Activated naive CD4-positive, alpha-beta T cell treated with anti-CD3 and anti-CD28 coated beads, Interleukin-2, amount 50 U/mL, for 24 hours (primary cell): ENCODE data around the gene RPH3AL.
A peak's percentile ranks its signal among the peaks of the same experiment; 100 is the strongest.
"Not testable (repeated sequence)": the region's sequence is repeated elsewhere in the genome, so short reads cannot be mapped to it uniquely, and the experiment has no call there.

Experiments
- H3K27ac Mint-ChIP-seq: one replicate; pipeline ENCODE4 v1.8.0; 2021; ENCODE audit warnings: mild to moderate bottlenecking, mixed read lengths
- H3K27me3 Mint-ChIP-seq: one replicate; pipeline ENCODE4 v1.8.0; 2021; ENCODE audit warnings: mixed read lengths
- H3K36me3 Mint-ChIP-seq: one replicate; pipeline ENCODE4 v1.8.0; 2021; ENCODE audit warnings: mixed read lengths
- H3K4me1 Mint-ChIP-seq: one replicate; pipeline ENCODE4 v1.8.0; 2021; ENCODE audit warnings: mixed read lengths
- H3K4me3 Mint-ChIP-seq: one replicate; pipeline ENCODE4 v1.8.0; 2021; ENCODE audit warnings: mild to moderate bottlenecking, mixed read lengths
- H3K9me3 Mint-ChIP-seq: one replicate; pipeline ENCODE4 v1.8.0; 2021; ENCODE audit warnings: mixed read lengths

The RPH3AL gene

DNA sequence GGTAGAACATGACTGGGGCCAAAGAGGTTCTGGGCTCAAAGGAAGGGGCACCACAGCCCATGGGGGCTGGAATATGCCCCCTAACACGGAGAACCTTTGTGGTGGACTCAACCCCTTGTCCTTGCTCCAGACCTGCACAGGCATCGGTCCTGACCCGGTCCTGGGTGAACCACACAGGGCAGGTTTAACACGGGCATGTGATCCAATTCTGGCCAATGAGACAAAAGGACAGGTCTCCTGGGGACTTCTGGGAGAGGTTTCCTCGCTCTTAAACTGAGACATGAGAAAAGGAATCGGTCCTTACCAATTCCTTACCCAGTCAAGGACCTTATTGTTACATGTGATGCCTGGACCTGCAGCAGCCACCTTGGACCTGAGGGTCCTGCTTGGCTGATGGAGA, 174.8 kb downstream of the RPH3AL start:
- peaks cover 5% of the 10 kb centered on the region for H3K4me1 Mint-ChIP-seq
- H3K27ac Mint-ChIP-seq = no peak overlapping the region
- no peaks in the 10 kb centered on the region for H3K36me3 Mint-ChIP-seq
- H3K9me3 Mint-ChIP-seq = no peaks in the 10 kb centered on the region
- no peak overlapping the region for H3K4me3 Mint-ChIP-seq
- H3K27me3 Mint-ChIP-seq = peaks cover 13% of the 10 kb centered on the region

DNA sequence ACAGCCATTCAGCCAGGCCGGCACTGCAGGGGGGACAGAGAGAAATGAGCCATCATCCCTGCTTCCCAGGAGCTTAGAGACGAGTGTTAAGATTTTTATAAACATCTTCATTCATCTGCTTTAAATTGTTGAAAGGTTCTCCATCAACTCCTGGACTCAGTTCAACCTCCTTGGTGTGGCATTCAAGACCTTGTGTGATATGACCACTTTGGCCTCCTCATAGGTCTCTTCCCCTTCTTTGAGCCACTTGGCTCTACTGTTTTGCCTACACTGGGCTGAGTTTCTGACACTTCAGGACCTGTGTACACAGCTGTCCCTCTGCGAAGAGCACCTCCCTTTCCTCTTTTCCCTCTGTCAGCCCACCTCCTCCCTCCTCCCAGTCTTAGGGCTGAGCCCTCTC, 175.5 kb downstream of the RPH3AL start:
- H3K27ac Mint-ChIP-seq = no peak overlapping the region
- no peaks in the 10 kb centered on the region for H3K36me3 Mint-ChIP-seq
- peaks cover 4% of the 10 kb centered on the region for H3K4me1 Mint-ChIP-seq
- H3K4me3 Mint-ChIP-seq = no peak overlapping the region
- H3K9me3 Mint-ChIP-seq = no peaks in the 10 kb centered on the region
- H3K27me3 Mint-ChIP-seq = peaks cover 11% of the 10 kb centered on the region

DNA sequence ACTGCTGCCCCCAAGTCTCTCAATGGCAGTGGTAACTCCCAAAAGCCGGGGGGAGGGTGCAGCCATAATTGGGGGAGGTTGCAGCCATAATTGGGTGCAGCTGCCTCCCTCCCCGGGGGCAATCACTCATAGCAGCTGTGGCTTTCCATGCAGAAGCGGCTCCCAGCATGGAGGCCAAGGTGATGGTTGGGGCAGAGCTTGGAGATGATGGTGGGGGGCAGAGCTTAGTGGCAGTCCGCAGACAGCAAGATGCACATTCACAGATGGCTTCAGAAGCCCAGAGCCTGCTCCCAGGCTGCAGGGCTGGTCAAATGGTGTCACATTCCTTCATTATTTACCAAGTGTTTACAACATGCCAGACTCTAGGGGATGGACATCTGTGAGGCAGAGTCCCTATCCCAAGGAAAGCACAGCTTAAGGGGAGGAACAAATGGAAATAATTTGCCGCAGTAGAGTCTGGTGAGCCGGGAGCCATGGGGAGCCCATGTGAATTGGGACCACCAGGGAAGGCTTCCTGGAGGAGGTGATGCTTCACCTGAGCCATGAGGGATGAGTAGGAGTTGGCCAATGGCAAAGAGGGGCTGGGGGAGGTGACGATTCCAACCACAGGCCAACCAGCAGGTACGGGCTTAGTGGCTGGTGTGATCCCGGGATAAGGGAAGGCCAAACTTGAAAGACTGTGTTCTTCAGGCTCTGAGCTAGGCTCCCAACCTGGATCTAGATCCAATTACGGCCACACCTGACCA, 179.3 kb downstream of the RPH3AL start:
- Mint-ChIP-seq H3K27ac (no peak overlapping the region), H3K27me3 (peaks cover 4% of the 10 kb centered on the region), H3K4me3 (no peak overlapping the region), H3K9me3 (no peaks in the 10 kb centered on the region), H3K4me1 (no peaks in the 10 kb centered on the region), H3K36me3 (no peaks in the 10 kb centered on the region)

DNA sequence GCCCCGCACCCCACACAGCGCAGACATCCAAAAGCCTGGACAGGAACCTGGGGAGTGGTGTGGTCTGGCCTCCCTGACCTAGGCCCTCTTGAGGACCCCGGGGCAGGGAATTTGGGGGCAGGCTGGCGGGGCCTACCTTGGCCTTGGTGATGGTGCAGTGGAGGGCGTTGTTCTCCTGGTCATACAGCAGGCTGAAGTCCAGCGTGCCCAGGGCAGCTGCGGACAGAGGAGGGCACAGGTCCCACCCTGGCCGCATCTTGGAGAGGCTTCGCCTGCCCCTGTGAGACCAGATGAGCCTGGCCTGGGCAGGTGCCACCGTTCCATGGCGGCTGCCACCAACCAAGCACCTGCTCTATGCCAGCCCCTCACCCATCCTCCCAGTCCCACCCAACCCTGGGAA, 180.2 kb downstream of the RPH3AL start:
- Mint-ChIP-seq H3K4me1 (no peaks in the 10 kb centered on the region), H3K9me3 (no peaks in the 10 kb centered on the region), H3K27me3 (peaks cover 3% of the 10 kb centered on the region)

DNA sequence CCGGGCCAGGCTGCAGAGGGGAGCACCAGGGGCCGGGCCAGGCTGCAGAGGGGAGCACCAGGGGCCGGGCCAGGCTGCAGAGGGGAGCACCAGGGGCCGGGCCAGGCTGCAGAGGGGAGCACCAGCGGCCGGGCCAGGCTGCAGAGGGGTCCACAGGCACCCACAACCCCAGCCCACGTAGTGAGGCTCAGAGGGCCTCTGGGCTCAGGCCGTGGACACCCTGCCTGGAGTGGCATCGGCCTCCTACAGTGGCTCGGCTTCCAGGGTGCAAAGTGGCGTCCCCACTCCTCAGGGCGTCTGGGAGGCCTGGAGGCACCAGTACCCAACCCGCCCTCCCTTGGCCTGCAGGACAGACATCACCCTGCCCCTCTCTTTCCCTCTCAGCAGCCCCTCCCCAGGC, 180.7 kb downstream of the RPH3AL start:
- H3K4me3 Mint-ChIP-seq = no peak overlapping the region
- H3K27me3 Mint-ChIP-seq = no peaks in the 10 kb centered on the region
- no peaks in the 10 kb centered on the region for H3K9me3 Mint-ChIP-seq
- H3K36me3 Mint-ChIP-seq = no peaks in the 10 kb centered on the region
- H3K4me1 Mint-ChIP-seq = no peaks in the 10 kb centered on the region
- no peak overlapping the region for H3K27ac Mint-ChIP-seq

More for the DNA sequence above, 180.2 kb downstream of the RPH3AL start:
- H3K27ac Mint-ChIP-seq = no peak overlapping the region
- no peak overlapping the region for H3K4me3 Mint-ChIP-seq
- H3K36me3 Mint-ChIP-seq = no peaks in the 10 kb centered on the region

DNA sequence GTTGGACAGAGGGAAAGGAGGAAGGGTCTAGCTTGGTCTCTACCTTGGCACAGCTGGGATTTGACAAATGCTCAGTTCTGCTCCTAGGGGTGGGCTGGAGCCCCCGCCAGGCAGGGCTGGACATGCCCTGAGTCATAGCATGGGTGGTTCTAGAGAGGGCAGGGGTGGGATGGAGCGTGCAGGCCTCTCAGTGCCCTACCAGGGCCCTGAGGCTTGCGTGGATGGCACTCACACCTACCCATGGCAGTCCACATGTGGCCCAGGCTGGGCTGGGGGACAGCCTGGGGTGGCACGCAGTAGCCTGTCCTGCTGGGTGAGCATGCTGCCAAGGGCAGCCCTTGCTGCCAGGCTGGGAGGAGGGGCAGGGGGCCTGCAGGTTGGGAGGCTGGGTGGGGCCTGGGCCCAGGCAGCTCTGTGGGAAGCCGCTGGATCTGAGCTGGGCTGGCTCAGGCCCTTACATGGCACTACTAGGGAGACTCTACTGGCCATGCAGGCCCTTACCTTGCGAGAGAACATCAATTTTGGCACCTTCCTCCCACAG, 182.4 kb downstream of the RPH3AL start:
- Mint-ChIP-seq H3K27me3 (no peaks in the 10 kb centered on the region), H3K4me3 (no peak overlapping the region), H3K27ac (no peak overlapping the region), H3K4me1 (no peaks in the 10 kb centered on the region), H3K36me3 (no peaks in the 10 kb centered on the region), H3K9me3 (no peaks in the 10 kb centered on the region)

DNA sequence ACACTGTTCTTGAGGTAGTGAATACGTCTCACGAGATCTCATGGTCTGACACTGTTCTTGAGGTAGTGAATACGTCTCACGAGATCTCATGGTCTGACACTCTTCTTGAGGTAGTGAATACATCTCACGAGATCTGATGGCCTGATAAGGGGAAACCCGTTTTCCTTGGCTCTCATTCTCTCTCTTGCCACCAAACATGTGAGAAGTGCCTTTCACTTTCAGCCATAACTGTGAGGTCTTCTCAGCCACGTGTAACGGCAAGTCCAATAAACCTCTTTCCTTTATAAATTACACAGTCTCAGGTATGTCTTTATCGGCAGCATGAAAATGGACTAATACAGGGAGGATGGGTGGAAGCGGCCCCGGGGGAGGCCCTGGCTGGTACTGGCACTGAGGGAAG, 184.0 kb downstream of the RPH3AL start:
- H3K4me3 Mint-ChIP-seq, H3K36me3 Mint-ChIP-seq, H3K9me3 Mint-ChIP-seq, H3K4me1 Mint-ChIP-seq, H3K27me3 Mint-ChIP-seq, H3K27ac Mint-ChIP-seq: not testable (repeated sequence)

DNA sequence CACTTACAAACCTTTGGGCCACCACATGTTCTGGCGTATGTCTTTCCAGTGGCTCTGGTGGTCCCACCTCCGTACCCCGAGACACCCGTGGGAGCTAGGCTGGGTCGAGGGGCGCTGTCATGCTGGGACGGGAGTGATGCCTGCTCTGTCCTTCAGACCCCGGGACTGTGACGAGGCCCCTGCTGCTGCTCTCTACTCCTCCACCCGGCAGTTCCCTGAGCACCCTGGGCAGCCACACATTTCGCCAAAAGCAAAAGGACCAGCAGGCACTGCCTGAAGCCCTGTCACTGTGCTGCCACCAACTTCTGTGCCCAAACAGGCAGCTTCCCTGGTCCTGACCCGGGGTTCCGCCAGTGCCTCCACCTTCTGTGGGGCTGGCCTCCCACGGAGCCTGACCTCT, 186.7 kb downstream of the RPH3AL start:
- Mint-ChIP-seq H3K27me3 (peaks cover 1% of the 10 kb centered on the region), H3K9me3 (no peaks in the 10 kb centered on the region), H3K27ac (no peak overlapping the region), H3K4me3 (no peak overlapping the region), H3K4me1 (no peaks in the 10 kb centered on the region), H3K36me3 (no peaks in the 10 kb centered on the region)

DNA sequence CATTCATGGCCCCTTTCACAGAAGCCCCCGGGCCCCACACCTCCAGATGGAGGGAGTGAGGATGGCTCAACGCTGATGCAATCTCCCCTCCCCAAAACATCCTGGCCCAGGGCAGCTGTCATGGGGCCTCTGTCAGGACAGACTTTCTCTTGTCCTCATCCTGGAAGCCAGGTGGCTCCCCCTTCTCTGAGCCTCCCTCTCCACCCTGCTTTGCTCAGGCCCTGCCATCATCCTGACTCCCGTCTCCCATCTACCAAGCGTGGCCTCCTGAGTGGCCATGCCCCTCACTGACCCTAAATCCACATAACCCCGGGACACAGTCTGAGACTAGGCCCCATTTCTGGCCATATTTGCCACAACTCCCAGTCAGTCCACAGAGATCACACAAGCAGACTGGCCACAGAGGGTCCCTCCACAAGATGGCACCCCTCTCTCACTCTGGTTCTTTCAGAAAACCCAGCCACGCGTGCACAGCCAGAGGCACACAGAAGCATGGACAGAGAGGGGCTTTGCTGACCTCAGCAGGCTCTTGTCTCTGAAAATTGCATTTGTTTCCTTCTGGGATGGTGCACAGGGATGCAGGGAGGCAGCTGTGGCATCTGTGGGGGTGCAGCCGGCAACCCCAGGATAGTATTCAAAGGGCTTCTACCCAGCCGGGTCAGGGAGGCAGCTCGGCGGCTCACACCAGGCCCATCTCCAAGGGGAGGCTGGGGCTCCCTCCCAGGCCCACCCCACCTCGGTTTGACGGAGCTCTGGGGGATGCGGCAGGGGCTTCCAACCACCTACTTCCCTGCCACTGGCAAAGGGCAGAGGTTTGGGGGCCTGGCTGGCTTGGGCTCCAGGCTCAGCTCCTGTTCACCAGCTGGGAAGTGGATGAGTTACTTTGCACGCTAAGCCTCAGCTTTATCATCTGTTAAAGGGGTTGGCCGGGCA, 188.0 kb downstream of the RPH3AL start:
- peaks cover 1% of the 10 kb centered on the region for H3K27me3 Mint-ChIP-seq
- H3K4me1 Mint-ChIP-seq = no peaks in the 10 kb centered on the region
- H3K9me3 Mint-ChIP-seq = no peaks in the 10 kb centered on the region
- H3K27ac Mint-ChIP-seq = peak overlapping the region; percentile 12
- H3K36me3 Mint-ChIP-seq = no peaks in the 10 kb centered on the region
- H3K4me3 Mint-ChIP-seq = no peak overlapping the region

DNA sequence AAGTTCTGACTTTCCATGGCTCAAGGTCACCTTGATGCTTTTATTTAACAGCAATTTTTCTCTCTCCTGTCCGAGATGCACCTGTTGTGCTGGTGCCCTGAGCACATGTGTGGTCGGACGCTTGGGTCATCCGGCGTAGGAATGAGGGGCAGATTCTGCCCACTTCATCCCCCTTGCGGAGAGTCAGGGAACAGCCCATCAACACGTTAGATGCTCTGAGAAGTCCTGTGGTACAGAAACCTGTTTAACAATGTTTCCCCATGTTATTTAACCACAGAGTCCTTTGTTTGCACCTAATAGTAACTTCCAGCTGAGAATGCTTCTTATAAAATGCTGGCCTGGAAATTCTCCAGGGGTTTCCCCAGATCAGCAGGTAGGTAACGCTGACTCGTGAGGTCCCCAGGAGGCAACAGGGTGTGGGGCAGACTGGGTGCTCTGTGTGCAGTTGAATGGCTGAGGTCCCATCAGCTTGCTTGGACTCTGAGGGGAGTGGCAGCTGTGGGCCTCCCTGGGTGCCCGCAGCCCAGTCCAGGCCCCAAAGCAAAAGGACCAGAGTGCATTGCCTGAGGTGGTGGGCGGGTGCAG, 189.0 kb downstream of the RPH3AL start:
- Mint-ChIP-seq H3K4me1 (no peaks in the 10 kb centered on the region), H3K27ac (no peak overlapping the region), H3K27me3 (peaks cover 1% of the 10 kb centered on the region), H3K4me3 (no peak overlapping the region), H3K36me3 (no peaks in the 10 kb centered on the region), H3K9me3 (no peaks in the 10 kb centered on the region)

DNA sequence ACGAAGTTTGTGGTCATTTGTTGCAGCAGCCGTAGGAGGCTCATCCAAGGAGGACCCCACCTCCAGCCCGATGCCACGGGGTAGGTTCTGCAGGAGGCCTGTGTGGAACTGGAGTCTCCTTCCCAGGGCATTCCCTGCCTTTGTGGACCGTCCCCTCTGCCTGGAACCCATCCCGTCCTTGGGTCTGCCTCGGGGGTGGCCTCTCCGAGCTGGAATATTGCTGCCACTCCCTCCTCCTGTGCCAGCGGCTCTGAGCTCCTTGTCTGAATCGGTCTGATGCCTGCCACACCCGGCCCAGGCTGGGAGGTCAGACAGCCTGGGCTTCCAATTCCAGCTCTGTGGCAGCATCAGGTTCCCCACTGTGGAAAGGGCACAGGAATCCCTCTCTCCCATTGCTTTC, 189.9 kb downstream of the RPH3AL start:
- no peak overlapping the region for H3K27ac Mint-ChIP-seq
- H3K36me3 Mint-ChIP-seq = no peaks in the 10 kb centered on the region
- H3K27me3 Mint-ChIP-seq = peaks cover 1% of the 10 kb centered on the region
- no peak overlapping the region for H3K4me3 Mint-ChIP-seq
- H3K4me1 Mint-ChIP-seq = no peaks in the 10 kb centered on the region
- no peaks in the 10 kb centered on the region for H3K9me3 Mint-ChIP-seq
